GM18867 (cell line): ENCODE measurements around the gene CLTRN.
"Not testable (repeated sequence)": the region's sequence is repeated elsewhere in the genome, so short reads cannot be mapped to it uniquely, and the experiment has no call there.

Experiments
- ATAC-seq: cut with Tn5 transposase; IDR thresholded peaks from one replicate; pipeline ENCODE4 v1.9.1; 2021; ENCODE audit warnings: mild to moderate bottlenecking, moderate library complexity; ENCODE audit not compliant: unreplicated experiment

The CLTRN gene

DNA sequence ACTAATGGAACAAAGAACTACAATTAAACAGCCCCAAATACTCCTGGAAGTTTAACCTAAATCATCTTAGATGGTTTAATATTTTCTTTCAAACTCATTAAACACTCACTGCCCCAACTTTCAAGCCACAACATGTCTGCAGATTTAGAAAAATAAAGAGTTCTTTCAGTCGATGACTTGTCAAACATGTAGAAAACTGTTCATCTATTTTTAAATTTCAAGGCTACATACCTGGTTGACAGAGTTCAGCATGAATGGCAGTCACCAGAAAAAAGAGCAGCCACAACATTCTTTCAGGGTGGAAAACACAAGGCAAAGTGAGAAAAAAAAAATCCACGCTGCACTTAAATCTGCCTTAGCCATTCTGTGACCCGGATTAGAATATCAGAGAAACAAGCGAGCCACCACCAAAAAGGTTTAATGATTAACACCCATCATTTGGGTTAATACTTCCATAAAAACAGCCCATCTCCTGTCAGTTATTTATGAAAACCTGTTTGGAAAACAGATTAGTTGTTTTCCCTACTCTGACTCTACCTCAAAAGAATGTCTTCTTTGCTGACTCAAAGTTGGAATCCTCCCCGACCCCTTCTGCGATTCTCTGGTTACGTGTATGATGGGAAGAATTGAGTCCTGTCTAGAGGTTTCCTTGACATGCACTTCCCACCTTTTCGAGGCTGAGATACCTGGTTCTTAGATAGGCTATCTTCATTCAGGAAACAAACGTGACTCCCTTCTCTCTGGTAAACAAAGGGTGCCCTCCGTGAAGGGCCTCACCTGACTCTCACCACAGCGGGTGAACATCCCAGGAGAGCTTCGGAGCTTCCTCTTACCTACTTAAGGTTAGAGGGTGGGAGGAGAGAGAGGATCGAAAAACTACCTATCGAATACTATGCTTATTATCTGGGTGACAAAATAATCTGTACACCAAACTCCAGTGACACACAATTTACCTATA lies at the start of gene CLTRN:
CLTRN (minus strand) TSS at position 319 of the 958 bp plus-strand sequence; CDS start at position 289, 30 bp downstream.
- ATAC-seq, result no peak

DNA sequence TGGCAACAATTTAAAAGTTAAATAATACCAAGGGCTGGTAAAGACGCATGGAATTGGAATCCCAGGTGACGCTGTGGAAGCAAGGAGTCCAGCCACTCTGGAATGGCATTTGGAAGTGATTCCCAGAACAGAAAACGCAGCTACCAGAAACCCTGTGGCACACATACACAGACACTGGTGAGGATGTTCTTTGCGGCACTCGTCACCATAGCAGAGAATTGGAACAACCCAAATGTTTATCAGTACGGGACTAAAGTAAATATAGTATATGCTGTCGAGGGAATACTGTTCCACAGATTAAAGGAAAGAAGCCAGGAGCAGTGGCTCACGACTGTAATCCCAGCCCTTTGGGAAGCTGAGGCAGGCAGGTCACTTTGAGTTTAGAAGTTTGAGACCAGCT lies 39.7 kb upstream of the CLTRN start:
- ATAC-seq, result not testable (repeated sequence)

DNA sequence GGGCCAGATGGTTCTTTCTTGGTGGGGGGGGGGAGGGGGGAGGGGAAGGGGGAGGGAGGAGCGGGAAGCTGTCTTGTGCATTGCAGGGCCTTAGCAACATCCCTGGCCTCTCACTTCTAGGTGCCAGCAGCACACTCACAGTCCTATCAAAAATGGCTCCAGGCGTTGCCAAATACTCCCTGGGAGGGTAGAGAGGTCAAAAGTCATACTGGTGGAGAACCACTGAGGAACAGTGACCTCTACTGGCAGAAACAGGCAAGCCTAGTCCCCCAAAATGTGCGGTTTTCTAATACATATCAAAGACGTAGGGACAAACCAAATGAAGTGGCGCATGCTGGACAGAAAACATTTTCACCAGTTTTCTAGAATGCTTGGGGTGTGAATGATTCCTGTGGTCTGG lies 39.2 kb upstream of the CLTRN start:
- ATAC-seq, result peak; percentile 76

DNA sequence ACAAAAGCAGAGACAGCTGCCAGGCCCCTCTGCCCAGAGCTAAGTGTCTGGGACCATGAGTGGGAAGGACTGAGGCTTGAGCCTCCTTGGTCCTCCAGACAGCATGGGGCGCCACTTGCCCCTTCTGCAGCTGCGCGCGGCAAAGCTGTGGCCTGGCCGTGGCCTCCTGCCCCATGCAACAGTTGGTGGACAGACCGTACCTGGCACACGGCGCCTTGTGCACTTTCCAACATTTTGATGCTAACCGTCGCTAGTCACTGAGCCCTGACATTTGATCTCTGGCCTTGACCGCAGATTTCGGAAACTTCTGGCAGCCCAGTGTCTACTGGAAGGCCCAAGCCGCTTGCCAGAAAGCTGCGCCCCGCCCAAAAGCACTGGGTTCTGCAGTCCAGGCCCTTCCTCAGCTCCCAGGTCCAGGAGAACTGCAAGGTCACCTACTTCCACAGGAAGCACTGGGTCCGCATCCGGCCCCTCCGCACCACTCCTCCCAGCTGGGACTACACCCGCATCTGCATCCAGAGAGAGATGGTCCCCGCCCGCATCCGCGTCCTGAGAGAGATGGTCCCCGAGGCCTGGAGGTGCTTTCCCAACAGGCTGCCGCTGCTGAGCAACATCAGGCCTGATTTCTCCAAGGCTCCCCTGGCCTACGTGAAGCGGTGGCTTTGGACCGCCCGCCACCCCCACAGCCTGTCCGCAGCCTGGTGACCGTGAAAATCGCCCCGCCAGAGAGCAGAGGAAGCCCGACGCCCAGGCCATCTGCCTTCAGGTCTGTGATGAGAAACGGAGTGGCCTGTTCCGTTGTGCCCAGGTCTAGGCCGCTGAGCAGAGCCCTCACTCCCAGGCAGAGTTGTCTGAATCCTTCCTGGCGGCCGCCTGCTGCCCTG lies 38.1 kb upstream of the CLTRN start:
- no peak for ATAC-seq

GRCh38 chrX:15696516-15696915 lies 31.9 kb upstream of the CLTRN start:
- no peak for ATAC-seq

DNA sequence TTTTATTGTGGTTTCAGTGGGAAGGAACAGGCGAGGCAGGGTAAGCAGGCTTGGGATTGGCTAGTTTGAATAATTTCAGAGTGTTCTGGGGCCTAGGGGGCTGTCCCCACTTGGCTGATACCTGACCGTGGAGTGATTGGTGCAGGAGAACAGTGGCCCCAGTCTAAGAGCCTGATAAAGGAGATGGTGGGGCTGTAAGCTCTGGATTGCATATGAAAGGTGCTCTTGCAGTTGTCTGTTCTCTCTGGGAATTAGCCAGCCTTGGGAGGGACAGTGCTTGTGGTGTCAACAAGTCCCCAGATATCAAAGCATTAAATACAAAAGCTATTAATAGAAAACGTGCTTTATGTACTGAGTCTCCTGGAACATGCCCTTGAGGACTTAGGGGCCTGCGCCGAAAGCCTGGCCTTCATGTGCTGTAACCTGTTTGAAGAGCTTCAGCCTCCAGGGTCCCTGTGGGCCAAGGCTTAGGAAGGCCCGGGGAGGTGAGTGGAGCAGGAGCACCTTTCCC lies 30.4 kb upstream of the CLTRN start:
- ATAC-seq, result no peak

DNA sequence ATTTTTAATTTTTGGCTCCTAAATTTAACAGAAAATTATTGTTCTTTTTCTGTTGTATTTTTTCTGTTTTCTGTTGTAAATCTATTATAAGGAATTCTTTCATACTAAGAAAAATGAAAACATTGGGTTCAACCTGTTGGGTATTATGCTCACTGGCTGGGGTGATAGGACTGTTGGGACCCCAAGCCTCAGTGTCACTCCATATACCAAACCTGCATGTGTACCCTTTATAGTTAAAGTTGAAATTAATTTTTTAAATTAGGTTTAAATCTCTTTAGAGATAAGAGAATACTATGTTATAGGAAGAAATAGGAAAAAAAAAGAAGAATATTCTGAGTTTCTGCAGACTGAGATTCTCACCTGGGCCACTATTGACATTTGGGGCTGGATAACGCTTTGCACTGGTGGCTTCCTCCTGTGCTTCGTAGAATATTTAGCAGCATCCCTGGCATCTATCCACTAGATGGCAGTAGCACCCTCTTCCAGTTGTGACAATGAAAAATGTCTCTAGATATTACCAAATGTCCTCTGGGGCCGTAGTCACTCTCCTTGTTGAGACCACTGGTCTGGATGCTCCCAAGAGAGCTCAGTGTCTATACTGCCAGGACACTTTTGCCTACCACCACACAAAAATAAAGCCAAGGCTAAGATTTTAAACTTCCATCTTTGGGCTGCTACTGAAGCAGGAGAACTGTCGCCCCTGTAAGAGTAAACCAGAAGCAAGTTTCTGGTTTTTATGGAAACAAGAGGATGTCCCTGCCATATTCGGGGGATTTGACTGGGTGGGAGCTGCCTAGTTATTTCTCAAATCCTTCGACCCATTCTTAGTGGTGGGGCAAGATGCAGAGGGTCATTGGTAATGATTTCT lies 22.4 kb upstream of the CLTRN start:
- peak; percentile 91 for ATAC-seq

DNA sequence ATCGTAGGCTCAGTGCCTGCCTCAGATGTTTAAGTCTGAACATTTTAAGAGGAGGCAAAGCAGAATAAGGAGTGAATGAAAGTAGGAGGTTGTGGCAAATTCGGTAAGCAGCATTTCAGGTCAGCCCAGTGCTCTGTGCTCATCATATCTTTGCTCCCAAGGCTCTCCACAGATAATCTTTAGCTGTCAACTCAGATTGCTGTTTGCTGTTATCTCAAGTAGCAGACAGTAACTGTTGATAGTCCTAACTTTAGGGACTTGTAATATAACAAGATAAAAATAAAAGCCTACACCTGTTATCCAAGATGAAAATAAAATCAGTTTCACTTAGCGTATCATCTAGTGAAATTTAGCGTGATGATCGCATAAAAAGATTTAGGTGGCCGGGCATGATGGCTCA lies 18.6 kb upstream of the CLTRN start:
- ATAC-seq, result no peak

DNA sequence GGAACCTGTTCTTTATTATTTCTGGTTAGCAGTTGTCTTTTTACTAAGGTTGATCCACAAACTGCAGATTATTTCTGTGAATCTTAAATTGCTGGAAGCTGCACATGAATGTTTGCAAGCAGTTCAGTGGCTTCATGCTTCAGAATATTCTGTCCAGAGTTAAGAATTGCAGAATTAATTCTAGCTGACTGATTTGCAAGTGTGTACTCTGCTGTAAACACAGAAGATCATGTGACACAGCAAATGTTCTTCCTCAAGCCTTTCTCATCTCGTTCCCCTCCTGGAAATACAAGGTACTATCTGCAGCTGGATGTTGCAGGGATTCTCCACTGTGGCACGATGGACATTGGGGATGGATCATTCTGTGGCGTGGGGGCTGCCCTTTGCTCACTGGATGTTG lies 16.8 kb upstream of the CLTRN start:
- ATAC-seq, result no peak

DNA sequence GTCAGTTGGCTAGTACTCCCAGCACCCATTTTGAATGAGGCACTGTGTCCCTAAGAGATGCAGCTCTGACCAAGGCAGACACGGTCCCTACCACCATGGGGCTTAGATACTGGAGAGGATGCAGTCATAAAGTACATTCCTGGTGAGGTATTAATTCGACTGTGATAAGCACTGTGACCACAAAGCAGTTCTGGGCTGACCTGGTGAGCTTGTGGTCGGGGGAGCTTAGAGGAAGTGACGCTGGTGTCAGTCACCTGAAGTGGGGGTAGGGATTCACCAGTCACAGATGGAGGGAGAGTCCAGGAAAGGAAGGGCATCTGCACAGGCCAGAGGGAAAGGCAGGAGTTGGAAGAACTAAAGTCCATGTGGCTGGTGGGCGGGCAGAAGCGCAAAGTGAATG lies 15.8 kb upstream of the CLTRN start:
- no peak for ATAC-seq

DNA sequence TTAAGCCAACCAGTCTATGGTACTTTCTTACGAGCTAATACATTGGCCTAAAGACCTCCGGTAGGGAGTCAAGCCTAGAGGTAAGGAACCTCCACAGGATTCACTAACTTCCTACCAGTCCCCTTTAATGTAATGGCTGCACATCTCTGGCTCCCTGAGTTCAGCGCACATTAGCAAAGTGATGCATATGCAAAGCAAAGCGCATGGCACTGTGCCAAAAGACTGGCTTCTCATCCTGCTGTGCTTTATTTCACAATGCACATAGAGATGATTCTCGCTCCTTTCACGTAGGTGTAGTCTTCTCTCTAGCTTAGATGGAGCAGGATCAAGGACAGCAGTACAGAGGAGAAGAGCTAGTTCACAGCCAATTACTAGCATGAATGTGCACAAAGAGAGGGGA lies 14.6 kb upstream of the CLTRN start:
- no peak for ATAC-seq

GRCh38 chrX:15678339-15678738 lies 13.7 kb upstream of the CLTRN start:
- ATAC-seq, result no peak

- no peak for ATAC-seq
These were observed 12.3 kb upstream of the CLTRN start for GRCh38 chrX:15676886-15677285.

- ATAC-seq, result peak; percentile 74
These were observed 10.9 kb upstream of the CLTRN start for GRCh38 chrX:15675490-15675921.

GRCh38 chrX:15674841-15675489 lies 10.4 kb upstream of the CLTRN start:
- peak; percentile 79 for ATAC-seq

DNA sequence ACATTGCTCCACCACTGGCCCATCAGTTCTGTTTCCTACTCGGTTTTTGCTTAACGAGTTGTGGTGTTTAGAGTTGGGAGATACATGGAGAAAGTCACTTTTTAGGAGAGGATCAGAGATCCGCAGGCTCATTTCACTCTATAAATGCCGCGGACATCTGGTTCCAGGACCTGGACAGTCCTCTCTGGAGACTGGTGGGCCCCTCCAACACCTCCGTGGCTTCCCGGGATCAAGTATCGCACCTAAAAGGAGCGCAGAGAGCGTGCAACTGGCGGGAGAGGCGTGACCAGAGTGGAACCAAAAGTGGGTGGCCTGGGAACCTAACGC lies 9.9 kb upstream of the CLTRN start:
- ATAC-seq, result no peak

GRCh38 chrX:15673970-15674369 lies 9.4 kb upstream of the CLTRN start:
- ATAC-seq, result no peak

- ATAC-seq, result no peak
These were observed 8.3 kb upstream of the CLTRN start for GRCh38 chrX:15672881-15673280.

- no peak for ATAC-seq
These were observed 1.2 kb downstream of the CLTRN start for GRCh38 chrX:15663439-15663838.

- ATAC-seq, result not testable (repeated sequence)
These were observed 9.8 kb downstream of the CLTRN start for GRCh38 chrX:15654804-15655203.
